GM18861 (cell line): Measurements from ENCODE around the gene LRRC28.
"Not testable (repeated sequence)": the region's sequence is repeated elsewhere in the genome, so short reads cannot be mapped to it uniquely, and the experiment has no call there.

Experiments
- ATAC-seq: cut with Tn5 transposase; IDR thresholded peaks from one replicate; pipeline ENCODE4 v1.9.1; 2021; ENCODE audit not compliant: unreplicated experiment

LRRC28 gene

DNA sequence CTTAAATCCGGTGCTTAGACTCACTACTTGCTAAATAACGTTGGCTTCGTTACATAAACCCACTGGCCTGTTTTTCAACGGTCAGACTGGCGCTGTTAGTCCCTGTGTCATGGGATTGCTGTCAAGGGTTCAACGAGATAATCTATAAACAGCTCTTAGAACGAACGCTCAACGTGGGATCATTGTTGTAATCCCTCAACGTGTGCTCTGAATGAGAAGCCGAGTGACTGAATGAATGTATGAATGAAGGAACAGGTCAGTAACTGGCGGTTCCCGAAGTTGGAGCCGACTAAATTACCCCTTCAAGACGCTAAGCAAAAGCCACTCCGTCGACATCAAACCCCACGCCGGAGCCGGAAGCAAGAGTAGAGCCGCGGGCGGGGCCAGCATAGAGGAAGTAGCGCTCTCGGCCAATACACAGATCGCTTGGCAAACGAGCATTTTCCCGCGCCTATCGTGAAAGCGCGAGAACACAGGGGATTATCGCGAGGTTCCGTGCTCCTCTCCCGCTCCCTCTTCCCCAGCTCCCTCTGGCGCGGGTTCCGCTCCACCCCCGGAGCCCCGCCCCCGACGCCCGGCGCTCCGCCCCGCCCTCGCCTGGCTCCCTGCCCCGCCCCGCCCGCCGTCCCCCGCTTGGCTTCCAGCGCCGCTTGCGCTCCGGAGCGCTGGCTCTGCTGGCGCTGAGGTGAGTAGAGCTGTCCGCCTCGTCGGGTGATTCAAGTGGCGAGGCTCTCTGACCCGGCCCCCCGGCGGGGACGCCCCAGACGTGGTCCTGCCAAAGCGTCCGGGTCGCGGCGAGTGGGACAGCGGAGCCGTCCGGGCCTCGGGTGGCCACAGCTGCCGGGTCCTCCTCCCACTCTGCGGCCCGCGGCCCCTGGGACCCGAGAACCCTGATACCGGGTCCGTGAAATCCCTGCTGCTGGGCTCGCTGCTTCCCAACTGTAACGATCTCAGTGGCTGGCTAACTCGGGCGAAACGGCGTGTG lies at the start of gene LRRC28:
Gene LRRC28 (plus strand): TSS at position 625 of the 985 bp plus-strand sequence. CDS start 4,477 bp downstream, outside the sequence.
- ATAC-seq = peak; percentile 83

DNA sequence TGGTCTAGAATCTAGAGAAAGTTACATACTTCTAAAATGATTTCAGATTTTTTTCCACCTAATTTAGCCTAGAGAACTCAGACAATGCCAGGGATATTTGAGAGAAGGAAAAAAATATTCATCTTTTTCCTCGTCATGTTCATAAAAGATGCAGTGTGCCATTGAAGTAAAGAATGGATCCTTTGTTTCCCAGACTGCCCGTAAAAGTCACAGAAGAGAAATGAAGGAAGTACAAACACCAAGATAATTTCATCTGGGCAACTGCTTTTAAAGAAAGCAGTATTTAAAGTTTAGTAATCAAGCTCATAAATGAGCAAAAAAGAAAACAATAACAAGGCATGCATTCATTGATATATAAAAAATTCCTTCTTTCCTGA lies 49.1 kb upstream of the LRRC28 start:
- no peak for ATAC-seq

DNA sequence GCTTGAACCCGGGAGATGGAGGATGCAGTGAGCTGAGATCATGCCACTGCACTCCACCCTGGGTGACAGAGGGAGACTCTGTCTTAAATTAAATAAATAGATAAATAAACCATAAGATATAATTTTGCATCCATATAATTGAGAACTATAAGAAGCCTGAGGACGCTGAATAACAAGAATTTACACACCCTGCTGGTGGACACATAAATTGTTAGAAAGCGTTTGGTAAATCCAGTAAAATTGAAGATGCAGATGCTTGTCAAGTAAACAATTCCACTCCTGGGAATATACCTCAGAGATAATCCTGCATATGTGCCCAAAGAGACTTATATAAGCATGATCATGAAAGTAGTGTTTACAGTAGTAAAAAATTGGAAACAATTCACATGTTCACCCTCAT lies 43.6 kb upstream of the LRRC28 start:
- no peak for ATAC-seq

DNA sequence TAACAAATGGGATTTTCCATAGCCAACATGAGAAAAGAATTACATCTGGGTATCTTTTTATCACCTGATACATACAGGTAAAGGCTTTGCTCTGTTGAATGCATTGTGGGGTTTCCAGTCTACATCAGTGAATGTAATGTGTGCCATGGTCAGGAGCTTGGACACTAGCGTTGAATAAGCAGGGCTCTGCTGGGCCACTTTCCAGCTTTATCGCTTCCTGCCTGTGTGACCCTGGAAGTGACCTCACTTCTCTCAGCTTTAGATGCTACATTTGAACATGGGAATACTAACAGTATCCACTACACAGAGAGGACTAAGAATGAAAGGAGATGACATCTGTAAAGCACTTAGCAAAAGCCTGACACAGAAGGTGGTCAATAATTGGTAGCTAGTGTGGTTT lies 42.0 kb upstream of the LRRC28 start:
- no peak for ATAC-seq

DNA sequence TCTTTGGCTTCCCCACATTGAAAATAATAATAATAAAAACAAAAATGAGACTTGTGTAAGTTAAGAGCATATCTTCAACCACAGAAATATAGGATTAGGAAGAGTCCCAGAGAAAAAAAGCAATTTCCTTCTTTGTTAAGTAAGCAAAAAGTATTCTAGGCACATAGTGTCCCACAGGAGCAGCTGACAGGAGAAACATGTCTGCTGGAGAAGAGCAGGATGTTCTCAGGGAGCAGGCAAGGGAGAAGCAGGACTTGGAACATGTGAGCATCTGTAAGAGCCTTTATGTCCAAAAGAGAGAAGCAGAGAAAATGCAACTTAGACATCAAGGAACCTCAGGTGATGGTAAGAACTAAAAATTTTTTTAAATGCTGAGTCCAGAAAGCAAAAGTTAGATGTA lies 40.9 kb upstream of the LRRC28 start:
- no peak for ATAC-seq

DNA sequence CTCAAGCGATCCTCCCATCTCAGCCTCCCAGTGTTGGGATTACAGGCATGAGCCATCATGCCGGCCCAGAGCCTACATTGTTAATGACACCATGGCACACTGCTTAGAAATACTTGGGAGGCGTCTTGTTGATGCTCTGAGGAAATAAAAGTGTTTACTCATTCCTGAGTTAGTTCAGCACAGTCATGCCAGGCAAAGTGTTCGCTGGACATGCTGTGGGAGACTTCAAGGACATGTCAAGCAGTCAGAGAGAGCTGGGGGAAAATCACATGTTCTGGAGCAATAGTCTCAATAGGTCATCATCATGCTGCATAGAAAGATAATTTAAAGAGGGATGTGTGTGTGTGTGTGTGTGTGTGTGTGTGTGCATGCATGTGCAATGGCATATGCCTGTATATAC lies 39.4 kb upstream of the LRRC28 start:
- ATAC-seq = no peak

DNA sequence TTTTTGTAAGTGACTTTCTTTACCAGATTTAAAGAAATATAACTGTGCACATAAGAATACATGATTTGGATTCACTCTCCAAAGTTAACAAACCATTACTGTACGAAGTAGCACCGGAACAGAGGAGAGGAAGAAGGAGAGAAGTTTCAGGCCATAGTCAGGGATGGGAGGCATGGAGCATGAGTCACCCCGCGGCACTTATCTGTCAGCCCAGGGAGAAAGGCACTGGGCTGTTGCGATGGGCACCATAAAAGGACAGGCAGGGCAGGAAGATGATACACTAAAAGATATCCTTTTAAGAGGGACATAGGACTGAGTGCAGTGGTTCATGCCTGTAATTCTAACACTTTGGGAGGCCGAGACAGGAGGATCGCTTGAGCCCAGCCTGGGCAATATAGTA lies 38.9 kb upstream of the LRRC28 start:
- no peak for ATAC-seq

DNA sequence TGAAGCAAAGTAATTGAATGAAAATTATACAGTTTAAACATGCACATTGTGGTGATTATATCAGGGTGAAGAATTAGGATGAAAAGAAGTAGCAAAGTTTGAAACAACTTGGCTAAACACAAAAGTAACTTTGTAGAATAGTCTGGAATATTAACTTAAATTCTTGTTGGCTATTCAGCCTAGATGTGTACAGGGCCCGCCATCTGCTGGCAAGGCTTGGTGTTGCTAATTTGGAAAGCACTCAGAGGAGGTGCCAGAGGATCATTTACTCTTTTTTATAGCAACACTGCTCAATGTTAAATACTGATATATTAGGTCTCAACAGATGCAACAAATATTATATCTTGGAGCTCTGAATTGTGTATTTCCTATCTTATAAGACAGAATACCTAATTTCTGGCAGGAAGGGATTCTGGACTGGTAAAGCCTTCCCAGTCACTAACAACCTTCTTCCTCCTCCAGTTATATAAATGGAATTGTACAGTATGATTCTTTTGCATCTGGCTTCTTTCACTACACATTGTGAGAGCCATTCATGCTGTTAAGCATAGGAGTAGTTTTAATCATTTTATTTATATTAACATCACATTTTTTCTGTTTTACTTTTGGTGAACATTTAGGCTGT lies 38.0 kb upstream of the LRRC28 start:
- peak; percentile 68 for ATAC-seq

DNA sequence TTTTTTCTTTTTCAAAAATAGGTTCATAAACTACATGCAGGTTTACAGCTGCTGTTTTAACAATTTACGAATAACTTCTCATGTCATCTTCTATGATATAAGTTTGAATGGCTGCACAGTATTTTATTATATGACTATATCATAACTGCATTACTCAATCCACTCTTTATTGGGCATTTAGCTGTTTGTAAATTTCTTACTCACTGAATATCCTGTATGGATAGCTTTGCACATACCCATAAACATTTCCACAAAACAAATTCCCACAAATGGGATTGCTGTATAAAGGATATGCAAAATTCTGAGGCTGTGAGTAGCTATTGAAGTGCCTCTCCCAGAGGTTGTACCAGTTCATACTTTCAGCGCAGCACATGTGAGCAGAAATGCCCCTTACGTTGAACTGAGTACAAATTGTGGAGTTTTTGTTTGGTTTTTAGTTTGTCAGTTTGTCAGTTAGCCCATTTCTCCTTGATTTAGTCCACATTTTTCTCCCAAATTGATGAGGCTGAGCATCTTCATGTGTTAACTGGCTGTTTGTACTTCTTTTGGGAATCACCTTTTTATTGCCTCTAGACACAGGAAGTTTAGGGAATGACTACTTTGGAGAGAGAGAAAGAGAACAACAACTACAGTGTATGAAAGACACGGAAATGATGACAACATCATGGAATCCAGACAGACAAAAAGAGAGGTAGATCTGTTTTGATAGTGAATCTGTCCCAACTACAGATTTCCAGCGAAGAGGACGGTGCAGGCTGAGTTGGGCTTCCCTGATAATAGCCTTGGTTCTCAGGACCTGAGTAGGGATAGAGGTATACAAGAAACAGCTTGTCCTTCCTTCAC lies 26.7 kb upstream of the LRRC28 start:
- no peak for ATAC-seq

DNA sequence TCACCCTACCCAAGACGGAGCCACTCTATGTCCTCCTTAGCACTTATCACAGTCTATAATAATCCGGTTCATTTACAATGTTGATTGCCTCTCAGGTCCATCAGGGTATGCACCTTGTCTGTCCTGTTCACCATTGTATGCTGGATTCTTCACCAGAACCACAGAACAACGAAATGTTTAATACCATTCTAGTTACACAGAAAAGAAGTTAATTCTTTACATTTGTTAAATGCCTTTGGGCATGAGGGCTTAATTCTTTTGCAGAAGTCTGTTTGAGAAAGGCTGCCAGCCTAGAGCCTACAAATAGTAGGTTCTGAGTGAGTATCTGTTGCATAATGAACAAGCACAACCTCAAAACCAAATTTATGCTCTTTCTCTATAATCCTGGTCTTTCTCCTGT lies 24.5 kb upstream of the LRRC28 start:
- no peak for ATAC-seq

DNA sequence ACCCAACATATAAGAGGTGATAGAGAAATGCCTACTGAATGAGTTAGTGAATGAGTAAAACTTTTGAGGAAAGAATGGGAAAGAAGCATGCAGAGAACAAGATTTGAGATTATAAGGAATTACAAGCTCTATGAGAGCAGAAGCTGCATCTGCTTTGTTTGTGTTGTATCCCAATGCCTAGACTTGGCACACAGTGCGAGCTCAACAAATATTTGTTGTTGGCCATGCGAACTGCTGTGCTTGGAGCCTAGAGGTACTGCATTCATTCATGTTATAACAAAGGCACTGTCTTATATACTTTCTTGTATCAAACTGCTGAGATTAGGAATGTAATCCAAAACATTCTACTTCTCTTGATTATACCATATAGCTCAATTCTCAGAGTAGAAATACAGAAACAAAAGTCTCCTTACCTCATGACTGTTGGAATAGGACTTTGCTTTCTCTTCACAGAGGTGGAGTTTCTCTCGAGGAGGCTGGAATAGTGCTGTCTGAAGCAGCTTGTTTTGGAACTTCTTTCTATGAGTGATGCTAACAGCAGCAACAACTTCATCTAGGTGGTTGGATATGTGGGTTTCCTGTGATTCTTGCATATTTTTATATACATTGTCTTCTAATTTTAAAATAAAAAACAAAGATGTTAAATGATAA lies 23.0 kb upstream of the LRRC28 start:
- no peak for ATAC-seq

DNA sequence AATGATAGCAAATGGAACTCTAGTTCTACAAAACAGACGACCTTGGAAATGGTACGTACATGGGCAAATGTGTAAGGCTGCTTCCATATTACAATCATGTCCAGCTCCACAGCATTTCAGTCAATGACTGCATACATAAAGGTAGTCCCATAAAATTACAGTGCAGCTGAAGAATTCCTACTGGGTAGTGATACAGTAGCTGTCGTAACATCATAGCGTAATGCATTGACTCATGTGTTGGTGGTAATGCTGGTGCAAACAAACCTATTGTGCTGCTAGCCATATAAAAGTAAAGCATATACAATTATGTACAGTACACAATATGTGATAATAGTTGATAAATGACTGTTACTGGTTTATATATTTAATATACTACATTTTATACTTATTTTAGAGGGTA lies 20.4 kb upstream of the LRRC28 start:
- ATAC-seq = no peak

DNA sequence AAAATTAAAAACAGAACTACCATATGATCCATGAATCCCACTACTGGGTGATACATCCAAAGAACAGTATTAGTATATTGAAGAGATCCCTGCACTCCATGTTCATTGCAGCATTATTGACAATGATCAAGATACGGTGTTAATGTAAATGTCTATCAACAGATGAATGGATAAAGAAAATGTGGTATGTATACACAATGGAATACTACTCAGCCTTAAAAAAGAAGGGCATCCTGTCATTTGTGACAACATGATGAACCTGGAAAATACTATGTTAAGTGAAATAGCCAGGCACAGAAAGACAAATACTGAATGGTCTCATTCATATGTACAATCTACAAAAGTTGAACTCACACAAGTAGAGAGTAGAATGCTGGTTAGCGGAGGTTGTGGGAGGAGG lies 18.5 kb upstream of the LRRC28 start:
- no peak for ATAC-seq

DNA sequence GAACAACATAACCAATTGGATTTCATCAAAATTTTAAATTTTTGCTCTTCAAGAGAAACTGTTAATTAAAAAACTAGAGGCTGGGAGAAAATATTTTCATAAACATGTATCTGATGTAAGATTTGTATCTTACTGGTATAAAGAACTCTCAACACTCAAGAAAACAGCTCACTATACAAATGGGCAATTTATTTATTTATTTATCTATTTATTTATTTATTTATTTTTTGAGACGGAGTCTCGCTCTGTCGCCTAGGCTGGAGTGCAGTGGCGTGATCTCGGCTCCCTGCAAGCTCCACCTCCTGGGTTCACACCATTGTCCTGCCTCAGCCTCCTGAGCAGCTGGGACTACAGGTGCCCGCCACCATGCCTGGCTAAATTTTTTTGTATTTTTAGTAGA lies 17.1 kb upstream of the LRRC28 start:
- not testable (repeated sequence) for ATAC-seq

DNA sequence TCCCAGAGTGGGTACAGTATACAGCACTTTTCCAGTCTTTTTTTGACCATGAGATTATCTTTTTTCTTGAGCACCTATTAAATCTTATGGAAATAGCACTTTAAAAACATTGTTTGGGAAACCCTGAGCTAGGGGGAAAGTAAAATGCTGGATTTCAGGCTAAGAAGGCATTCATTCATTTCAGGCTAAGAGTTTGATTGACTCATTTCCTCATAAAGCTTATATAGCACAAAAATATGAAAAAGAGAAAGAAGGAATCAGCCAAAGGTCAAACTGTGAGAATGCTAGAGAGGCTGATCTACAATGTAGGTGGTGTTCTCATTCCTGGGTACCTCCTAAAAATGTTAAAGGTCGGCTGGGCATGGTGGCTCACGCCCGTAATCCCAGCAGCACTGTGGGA lies 12.4 kb upstream of the LRRC28 start:
- ATAC-seq = no peak

DNA sequence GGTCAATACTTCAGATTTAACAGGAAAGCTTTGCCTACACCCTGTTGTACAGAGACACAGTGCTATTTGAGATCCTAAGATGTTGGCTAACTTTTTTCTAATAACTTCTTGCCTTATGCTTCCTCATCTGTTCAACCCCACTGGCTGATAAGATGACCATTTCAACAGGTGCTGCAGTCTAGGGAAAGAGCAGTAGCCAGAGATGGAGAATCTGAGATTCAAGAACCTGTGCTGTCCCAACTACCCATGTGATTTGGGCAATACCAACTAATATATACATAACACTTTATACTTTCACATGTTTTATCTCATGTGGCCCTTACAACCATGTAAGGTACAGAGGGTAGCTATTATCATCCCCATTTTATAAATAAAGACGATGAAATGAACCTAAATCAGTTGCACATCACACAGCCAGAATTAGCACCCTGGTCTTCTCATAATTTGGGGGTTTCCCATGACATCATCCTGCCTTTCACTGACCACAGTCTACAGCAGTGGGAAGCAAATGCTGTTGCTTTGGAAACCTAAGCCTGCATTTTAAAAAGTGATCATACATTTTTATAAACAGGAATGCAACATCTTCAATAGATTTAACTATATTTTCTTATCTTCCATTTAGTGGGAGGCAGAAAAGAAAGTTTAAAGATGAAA lies 11.6 kb upstream of the LRRC28 start:
- ATAC-seq = peak; percentile 91

DNA sequence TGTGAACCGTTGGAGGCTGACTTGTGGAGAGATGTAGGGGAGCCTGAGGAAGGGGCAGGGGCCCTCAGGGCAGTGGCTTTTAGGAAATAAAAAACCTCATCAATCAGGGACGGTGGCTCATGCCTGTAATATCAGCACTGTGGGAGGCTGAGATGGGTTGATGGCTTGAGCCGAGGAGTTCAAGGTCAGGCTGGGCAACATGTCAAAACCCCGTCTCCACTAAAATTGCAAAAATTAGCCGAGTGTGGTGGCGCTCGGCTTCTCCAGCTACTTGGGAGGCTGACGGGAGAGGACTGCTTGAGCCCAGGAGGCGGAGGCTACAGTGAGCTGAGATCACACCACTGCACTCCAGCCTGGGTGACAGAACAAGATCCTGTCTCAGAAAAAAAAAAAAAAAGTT lies 9.5 kb upstream of the LRRC28 start:
- ATAC-seq = no peak

DNA sequence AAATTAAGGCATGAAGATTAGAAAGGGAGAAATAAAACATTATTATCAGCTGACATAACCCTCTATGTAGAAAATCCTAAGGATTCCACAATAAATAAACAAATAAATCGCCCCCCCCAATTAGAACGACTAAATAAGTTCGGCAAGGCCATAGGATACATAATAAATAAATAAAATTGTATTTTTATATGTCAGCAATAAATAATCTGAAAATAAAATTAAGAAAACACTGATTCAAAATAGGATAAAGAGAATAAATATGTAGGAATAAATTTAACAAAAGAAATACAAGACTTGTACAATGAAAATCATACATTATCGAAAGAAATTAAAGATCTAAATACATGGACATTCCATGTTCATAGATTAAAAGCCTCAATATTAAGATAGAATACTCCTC lies 7.0 kb upstream of the LRRC28 start:
- no peak for ATAC-seq

DNA sequence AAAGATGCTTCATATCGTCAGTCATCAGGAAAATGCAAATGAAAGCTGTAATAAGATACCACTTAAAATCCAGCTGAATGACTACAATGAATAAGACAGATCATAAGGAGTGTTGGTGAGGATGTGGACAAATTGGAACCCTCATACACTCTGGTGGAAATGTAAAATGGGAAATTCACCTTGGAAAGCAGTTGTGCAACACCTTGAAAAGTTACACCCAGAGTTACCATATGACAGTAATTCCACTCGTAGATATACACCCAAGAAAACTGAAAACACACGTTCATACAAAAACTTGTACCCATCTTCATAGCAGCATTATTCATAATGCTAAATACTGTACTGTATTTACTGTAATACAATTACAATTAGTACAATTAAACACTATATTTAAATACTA lies 4.2 kb upstream of the LRRC28 start:
- ATAC-seq = no peak

DNA sequence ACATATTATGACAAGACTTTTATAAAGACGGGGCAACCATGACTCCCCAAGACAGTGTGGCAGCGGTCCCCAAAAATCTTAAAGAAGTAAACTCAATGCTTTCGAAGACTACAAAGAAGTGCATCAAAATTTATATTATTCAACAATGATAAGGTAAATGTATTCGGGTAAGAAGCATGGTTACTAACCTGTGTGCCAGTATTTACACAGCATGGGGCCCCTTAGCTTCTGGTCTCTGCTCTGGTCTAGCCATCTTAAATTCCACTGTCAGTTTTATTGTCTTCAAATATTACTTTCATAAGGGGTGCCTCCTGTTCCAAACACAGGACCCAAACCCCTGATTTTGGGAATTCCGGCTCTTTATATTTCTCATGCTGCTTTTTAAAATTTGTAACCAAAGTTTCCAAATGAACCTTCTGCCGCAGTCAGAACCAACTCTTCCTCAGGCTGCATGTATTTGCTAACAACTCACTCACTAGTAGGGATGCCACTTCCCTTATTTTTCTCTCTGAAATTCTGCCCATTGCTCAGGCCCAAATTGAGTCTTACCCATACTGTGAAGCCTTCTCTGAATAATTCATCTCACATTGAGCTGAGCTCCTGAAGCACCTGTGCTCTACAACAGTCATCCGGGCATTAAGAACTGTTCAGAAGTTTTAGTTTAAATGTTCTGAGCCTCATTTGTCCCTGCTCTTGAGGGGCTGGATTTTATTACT lies 3.1 kb upstream of the LRRC28 start:
- no peak for ATAC-seq
